Thoracic aorta (tissue), 2 donors: ENCODE results near the gene ENAH. TPM values are rescaled to one million over a fixed set of nuclear protein-coding genes. Genes with fewer than 3 reads are reported as not detected.
"Not testable (repeated sequence)": the region's sequence is repeated elsewhere in the genome, so short reads cannot be mapped to it uniquely, and the experiment has no call there.

Experiments used
- ATAC-seq: fragments of 150-250 bp; one replicate; pipeline ENCODE4 v1.8.0; 2017; ENCODE audit warnings: low read depth; ENCODE audit not compliant: insufficient number of reproducible peaks, low FRiP score
- DNase-seq: peaks from one replicate; pipeline ENCODE4 v3.0.0-alpha.2; 2020; ENCODE audit warnings: low spot score
- H3K27ac ChIP-seq, 2 donors: fragments of 200-600 bp; sonication (generic); 1 replicate in 1 of 2; 2 replicates in 1 of 2; pipeline ENCODE4 v1.5.1; 2016; ENCODE audit warnings: mild to moderate bottlenecking in 2 of 2, moderate library complexity in 2 of 2
- H3K27me3 ChIP-seq: fragments of 200-600 bp; sonication (generic); replicated peaks from 2 replicates; pipeline ENCODE4 v1.6.0; 2016; ENCODE audit warnings: mild to moderate bottlenecking; ENCODE audit not compliant: insufficient read depth
- H3K36me3 ChIP-seq: fragments of 200-600 bp; sonication (generic); one replicate; pipeline ENCODE4 v1.5.1; 2016
- H3K4me1 ChIP-seq, 2 donors: fragments of 200-600 bp; sonication (generic); 1 replicate in 1 of 2; 2 replicates in 1 of 2; pipeline versions ENCODE4 v1.5.1 to v1.6.0; 2016; ENCODE audit warnings: low read depth in 2 of 2, mild to moderate bottlenecking in 1 of 2; ENCODE audit not compliant: control insufficient read depth in 1 of 2
- H3K4me3 ChIP-seq: fragments of 200-600 bp; sonication (generic); 2 replicates; pipeline ENCODE4 v1.5.1; 2016; ENCODE audit warnings: mild to moderate bottlenecking
- H3K9me3 ChIP-seq: fragments of 200-600 bp; sonication (generic); 2 replicates; pipeline ENCODE4 v1.5.1; 2016
- CTCF ChIP-seq: fragments of 200-600 bp; sonication (generic); IDR thresholded peaks from one replicate; pipeline ENCODE4 v1.5.1; 2019; ENCODE audit warnings: antibody characterized with exemption
- total RNA-seq, 2 donors: library from RNA; depleted of rRNA; stranded (reverse); fragments of >200 nt; gene quantifications; one replicate each; pipeline versions ENCODE4 v1.1.0 to v1.2.3, GENCODE V29; 2016

Gene ENAH
- total RNA-seq, 2 donors from 2014 or later = 111 to 119 TPM

GRCh38 chr1:225476100-225476511 is 176.8 kb downstream of the ENAH start:
- DNase-seq (no peak), ATAC-seq (no peak)
- peaks cover 0 to 12% of the 10 kb centered on the region in 2 donors for H3K4me1 ChIP-seq
- TF ChIP-seq CTCF = no peak
- no peaks in the 10 kb centered on the region for H3K36me3 ChIP-seq
- H3K27ac ChIP-seq = no peak overlapping the region
- no peaks in the 10 kb centered on the region for H3K27me3 ChIP-seq
- no peaks in the 10 kb centered on the region for H3K9me3 ChIP-seq
- H3K4me3 ChIP-seq = no peak overlapping the region

GRCh38 chr1:225474986-225475820 is 177.7 kb downstream of the ENAH start:
- Histone ChIP-seq H3K27ac (no peak overlapping the region), H3K9me3 (no peaks in the 10 kb centered on the region), H3K27me3 (no peaks in the 10 kb centered on the region), H3K4me1 (peaks cover 0 to 12% of the 10 kb centered on the region in 2 donors), H3K4me3 (peak overlapping the region; percentile 37), H3K36me3 (no peaks in the 10 kb centered on the region)
- peak; percentile 100 for TF ChIP-seq CTCF
- ATAC-seq (peak; percentile 69), DNase-seq (no peak)

- TF ChIP-seq CTCF = no peak
- Histone ChIP-seq H3K27ac (no peak overlapping the region), H3K4me3 (no peak overlapping the region), H3K27me3 (no peaks in the 10 kb centered on the region), H3K4me1 (peaks cover 0 to 12% of the 10 kb centered on the region in 2 donors), H3K9me3 (no peaks in the 10 kb centered on the region), H3K36me3 (no peaks in the 10 kb centered on the region)
- DNase-seq (no peak), ATAC-seq (no peak)
Measured at GRCh38 chr1:225474439-225474985, 178.4 kb downstream of the ENAH start.

- H3K27me3 ChIP-seq, H3K9me3 ChIP-seq, H3K36me3 ChIP-seq, H3K4me1 ChIP-seq, H3K4me3 ChIP-seq, ATAC-seq, H3K27ac ChIP-seq, DNase-seq: not testable (repeated sequence)
Measured at GRCh38 chr1:225473676-225474438, 179.1 kb downstream of the ENAH start.

- H3K9me3 ChIP-seq, H3K4me1 ChIP-seq, H3K36me3 ChIP-seq, H3K27ac ChIP-seq, DNase-seq, H3K27me3 ChIP-seq, H3K4me3 ChIP-seq, ATAC-seq: not testable (repeated sequence)
Measured at GRCh38 chr1:225473266-225473665, 179.7 kb downstream of the ENAH start.
